Stimulated activated CD4-positive, alpha-beta T cell treated with anti-CD3 and anti-CD28 coated beads, Interleukin-4, amount 100 ng/mL, for 4 hours (primary cell): ENCODE data around the gene ELF2.
A peak's percentile ranks its signal among the peaks of the same experiment; 100 is the strongest.
"Not testable (repeated sequence)": the region's sequence is repeated elsewhere in the genome, so short reads cannot be mapped to it uniquely, and the experiment has no call there.

Source experiments
- DNase-seq, 2 experiments: peaks; one replicate each; pipeline ENCODE4 v3.0.0-alpha.2; 2020

Gene ELF2

GRCh38 chr4:139018501-139018900, 158.5 kb downstream of the ELF2 start:
- no peak for DNase-seq

GRCh38 chr4:139017861-139018260, 159.2 kb downstream of the ELF2 start:
- DNase-seq = no peak

GRCh38 chr4:139015948-139016471, 161.0 kb downstream of the ELF2 start:
- DNase-seq = peak; percentile 47 to 49

- DNase-seq = peak; percentile 91 to 93
These were observed 161.6 kb downstream of the ELF2 start, which contains the start of gene NOCT for GRCh38 chr4:139015269-139015947. Gene NOCT, plus strand, starts transcription at chr4:139015781. Its CDS starts 201 bp downstream, at chr4:139015982.

- no peak for DNase-seq
These were observed 162.4 kb downstream of the ELF2 start for GRCh38 chr4:139014371-139015268.

GRCh38 chr4:139011225-139011950, 165.6 kb downstream of the ELF2 start:
- no peak for DNase-seq

- no peak for DNase-seq
These were observed 167.3 kb downstream of the ELF2 start for GRCh38 chr4:139009702-139010101.

GRCh38 chr4:139008278-139008677, 168.7 kb downstream of the ELF2 start:
- not testable (repeated sequence) for DNase-seq

GRCh38 chr4:139007640-139008039, 169.4 kb downstream of the ELF2 start:
- no peak for DNase-seq
